ENCODE measurements around the gene SMAD3.
"Not testable (repeated sequence)": the region's sequence is repeated elsewhere in the genome, so short reads cannot be mapped to it uniquely, and the experiment has no call there.

Gene SMAD3

DNA sequence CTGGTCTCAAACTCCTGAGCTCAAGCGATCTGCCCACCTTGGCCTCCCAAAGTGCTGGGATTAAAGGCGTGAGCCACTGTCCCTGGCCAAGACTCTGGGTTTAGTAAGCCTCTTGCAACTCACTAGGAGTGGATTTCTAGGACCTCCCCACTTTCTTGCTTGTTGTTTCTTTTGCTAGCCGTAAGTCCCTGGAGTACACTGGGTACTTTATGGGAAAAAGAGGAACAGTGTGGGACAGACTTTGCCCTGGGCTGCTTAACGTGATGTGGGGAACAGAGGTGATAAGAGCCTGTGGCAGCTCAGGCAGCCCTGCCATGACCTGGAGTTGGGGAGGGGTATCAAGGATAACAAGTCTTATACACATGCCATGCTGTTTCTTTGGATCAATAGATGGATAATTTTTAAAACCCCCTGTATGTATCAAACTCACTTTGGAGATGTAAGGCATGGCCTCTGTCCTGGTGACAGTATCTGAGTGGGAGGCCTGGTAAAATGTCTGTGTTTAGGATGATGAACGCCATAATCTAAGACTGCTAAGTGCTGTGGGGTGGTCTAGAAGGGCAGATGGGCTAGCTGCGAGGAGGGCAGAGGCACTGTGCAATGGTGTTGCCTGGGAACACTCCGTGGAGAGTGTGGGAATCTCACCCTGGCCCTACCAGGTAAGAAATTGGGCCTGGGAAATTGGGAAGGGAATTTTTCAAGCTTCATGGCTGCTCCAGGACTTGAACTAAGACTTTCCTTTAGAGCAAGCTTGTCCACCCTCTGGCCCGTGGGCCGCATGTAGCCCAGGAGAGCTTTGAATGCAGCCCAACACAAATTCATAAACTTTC is 54.8 kb downstream of the SMAD3 start:
- no peak for DNase-seq (ENCODE audit: low read depth in 1 of 2, low spot score in 1 of 2)
- in situ Hi-C loops (cut with HindIII; ENCODE audit: low pct_unique_long_range_greater_than_20kb, low sequenced_read_pairs): no loop called here
- no peak for TF ChIP-seq JUND (IDR thresholded peaks at IDR 0.05; ENCODE audit: low read depth)

- in situ Hi-C loops (cut with HindIII; ENCODE audit: low pct_unique_long_range_greater_than_20kb, low sequenced_read_pairs): no loop called here
- no peak for DNase-seq (ENCODE audit: low read depth in 1 of 2, low spot score in 1 of 2)
- TF ChIP-seq JUND (IDR thresholded peaks at IDR 0.05; ENCODE audit: low read depth): no peak
These were observed 55.6 kb downstream of the SMAD3 start for GRCh38 chr15:67120839-67121643.

- TF ChIP-seq JUND (IDR thresholded peaks at IDR 0.05; ENCODE audit: low read depth): no peak
- in situ Hi-C loops (cut with HindIII; ENCODE audit: low pct_unique_long_range_greater_than_20kb, low sequenced_read_pairs): no loop called here
- no peak for DNase-seq (ENCODE audit: low read depth in 1 of 2, low spot score in 1 of 2)
These were observed 56.5 kb downstream of the SMAD3 start for GRCh38 chr15:67121644-67122605.

DNA sequence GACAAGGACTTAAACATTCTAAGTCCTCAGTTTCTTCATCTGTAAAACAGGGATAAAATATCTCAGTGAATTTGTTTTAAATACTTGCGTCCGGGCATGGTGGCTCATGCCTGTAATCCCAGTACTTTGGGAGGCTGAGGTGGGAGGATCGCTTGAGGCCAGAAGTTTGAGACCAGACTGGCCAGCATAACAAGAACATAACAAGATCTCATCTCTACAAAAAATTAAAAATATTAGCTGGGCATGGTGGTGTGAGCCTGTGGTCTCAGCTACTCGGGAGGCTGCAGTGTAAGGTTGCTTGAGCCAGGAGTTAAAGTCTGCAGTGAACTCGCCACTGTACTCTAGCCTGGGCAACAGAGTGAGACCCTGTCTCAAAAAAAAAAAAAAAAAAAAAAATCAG is 57.4 kb downstream of the SMAD3 start:
- not testable (repeated sequence) for DNase-seq (ENCODE audit: low read depth in 1 of 2, low spot score in 1 of 2)

DNA sequence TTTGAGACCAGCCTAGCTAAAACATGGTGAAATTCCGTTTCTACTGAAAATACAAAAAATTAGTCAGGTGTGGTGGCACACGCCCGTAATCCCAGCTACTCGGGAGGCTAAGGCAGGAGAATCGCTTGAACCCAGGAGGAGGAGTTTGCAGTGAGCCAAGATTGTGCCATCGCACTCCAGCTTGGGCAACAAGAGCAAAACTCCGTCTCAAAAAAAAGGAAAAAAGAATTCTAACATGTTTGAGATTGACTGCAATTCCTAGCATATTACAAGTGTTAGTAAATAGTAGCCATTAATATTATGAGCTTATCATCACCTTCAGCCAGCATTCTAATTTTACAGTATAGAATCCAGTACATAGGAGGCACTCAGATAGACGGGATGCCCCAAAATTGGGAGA is 57.9 kb downstream of the SMAD3 start:
- DNase-seq (ENCODE audit: low read depth in 1 of 2, low spot score in 1 of 2); in situ Hi-C loops (cut with HindIII; ENCODE audit: low pct_unique_long_range_greater_than_20kb, low sequenced_read_pairs): not testable (repeated sequence)

More for the DNA sequence above, 57.4 kb downstream of the SMAD3 start:
- in situ Hi-C loops (cut with HindIII; ENCODE audit: low pct_unique_long_range_greater_than_20kb, low sequenced_read_pairs): not testable (repeated sequence)

DNA sequence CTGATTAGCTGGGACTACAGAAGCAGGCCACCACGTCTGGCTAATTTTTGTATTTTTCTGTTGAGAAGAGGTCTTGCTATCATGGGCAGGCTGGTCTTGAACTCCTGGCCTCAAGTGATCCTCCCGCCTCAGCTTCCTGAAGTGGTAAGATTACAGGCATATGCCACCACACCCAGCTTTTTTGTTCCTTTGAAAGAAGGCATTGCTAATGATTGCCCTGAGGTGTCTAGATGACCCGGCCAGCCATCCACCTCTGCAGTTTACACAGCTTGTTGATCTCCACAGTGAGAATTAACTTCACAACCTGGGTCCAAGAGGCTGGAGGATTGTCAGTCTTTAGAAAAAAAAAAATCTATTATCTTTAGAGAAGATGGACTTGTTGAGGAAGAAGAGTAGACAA is 58.7 kb downstream of the SMAD3 start:
- in situ Hi-C loops (cut with HindIII; ENCODE audit: low pct_unique_long_range_greater_than_20kb, low sequenced_read_pairs): no loop called here

DNA sequence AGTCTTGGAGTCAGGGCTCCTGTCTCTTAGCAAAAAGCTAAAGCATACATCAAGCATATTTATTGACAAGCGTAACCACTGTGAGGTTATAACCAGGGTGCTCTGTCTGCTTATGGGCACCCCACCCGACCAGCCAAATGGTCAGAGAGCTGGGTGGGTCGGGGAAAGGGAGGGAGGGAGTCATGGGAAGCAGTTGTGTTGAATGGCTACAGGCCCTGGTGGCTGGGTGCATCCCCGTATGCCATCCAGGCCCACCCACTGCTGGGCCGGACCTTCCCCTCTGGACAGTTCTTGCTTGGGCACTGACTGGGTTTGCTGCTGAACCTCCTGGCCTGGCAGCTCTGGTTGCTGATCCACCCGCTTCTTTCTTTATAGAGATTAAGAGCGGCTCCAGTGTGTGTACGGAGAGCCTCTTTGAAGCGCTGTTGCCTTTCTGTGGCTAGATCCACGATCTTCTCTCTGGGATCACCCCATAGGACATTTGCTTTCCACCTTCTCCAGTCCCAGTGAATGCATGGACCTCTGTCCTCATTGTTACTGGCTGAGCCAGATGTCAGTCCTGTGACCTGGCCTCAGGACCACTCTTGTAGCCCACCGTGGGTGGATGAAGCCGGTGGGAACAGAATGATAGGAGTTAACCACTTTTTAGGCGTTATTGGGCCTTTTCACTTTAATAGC is 59.6 kb downstream of the SMAD3 start:
- peak in 1 of 2 experiments; percentile 29 for DNase-seq (ENCODE audit: low read depth in 1 of 2, low spot score in 1 of 2)
- TF ChIP-seq JUND (IDR thresholded peaks at IDR 0.05; ENCODE audit: low read depth): no peak

More for the DNA sequence above, 58.7 kb downstream of the SMAD3 start:
- no peak for TF ChIP-seq JUND (IDR thresholded peaks at IDR 0.05; ENCODE audit: low read depth)
- no peak for DNase-seq (ENCODE audit: low read depth in 1 of 2, low spot score in 1 of 2)

GRCh38 chr15:67125589-67126502 is 60.4 kb downstream of the SMAD3 start:
- peak; percentile 69 to 91 for DNase-seq (ENCODE audit: low read depth in 1 of 2, low spot score in 1 of 2)
- TF ChIP-seq JUND (IDR thresholded peaks at IDR 0.05; ENCODE audit: low read depth): no peak
- in situ Hi-C loops (cut with HindIII; ENCODE audit: low pct_unique_long_range_greater_than_20kb, low sequenced_read_pairs): no loop called here

More for the DNA sequence above, 59.6 kb downstream of the SMAD3 start:
- in situ Hi-C loops (cut with HindIII; ENCODE audit: low pct_unique_long_range_greater_than_20kb, low sequenced_read_pairs): no loop called here

DNA sequence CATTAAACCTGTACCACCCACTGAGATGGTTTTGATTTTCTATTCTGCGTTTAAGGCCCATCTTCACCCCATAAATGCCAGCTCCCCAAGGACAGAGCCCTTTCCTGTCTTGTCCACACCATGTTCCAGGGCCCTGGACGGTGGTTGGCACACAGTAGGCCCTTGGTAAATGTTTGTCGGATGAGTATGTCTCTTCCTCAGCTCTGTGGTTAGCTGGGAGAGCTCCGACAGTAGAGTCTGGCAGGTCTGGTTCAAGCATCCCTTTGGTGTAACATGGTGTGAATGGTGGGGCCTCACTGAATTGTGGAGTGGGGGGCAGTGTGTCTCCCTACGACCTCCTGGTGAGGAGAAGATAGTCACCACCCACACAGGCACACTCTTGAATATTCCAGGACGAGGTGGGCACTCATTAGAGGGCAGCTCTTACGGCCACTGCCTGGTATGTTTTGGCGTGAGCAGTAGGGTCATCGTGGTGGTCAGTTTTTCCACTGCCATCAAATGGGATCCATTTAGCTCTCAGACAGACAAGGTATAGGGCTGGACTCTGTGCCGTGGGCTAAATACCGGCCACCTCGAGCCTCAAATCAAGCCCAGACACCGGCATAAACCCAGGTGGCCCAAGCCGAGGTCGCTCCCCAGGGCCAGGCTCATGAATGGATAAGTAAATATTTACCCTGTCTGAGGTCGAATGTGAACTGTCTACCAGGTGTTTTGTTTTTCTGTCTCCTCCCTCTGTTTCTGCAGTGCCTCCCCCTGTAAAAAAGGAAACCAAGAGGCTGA is 61.3 kb downstream of the SMAD3 start:
- TF ChIP-seq JUND (IDR thresholded peaks at IDR 0.05; ENCODE audit: low read depth): no peak
- in situ Hi-C loops (cut with HindIII; ENCODE audit: low pct_unique_long_range_greater_than_20kb, low sequenced_read_pairs): no loop called here
- peak in 1 of 2 experiments; percentile 71 for DNase-seq (ENCODE audit: low read depth in 1 of 2, low spot score in 1 of 2)

DNA sequence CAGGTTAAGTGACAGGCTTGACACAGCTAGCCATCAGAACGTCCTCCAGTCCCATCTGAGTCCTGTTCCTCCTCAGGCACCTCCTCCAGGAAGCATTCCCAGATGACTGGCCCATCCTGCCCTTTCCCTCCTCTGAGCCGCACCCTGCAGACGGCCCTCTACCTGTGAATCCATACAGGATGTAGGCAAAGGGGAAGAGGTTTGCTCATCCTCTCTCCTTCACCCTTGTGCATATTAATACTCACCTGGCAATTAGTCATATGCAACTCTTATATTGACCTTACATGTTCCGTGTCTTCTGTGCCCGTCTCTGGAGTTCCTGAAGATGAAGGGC is 61.9 kb downstream of the SMAD3 start:
- DNase-seq (ENCODE audit: low read depth in 1 of 2, low spot score in 1 of 2): no peak
- no peak for TF ChIP-seq JUND (IDR thresholded peaks at IDR 0.05; ENCODE audit: low read depth)

More for the DNA sequence above, 61.9 kb downstream of the SMAD3 start:
- in situ Hi-C loops (cut with HindIII; ENCODE audit: low pct_unique_long_range_greater_than_20kb, low sequenced_read_pairs): no loop called here
